GM19468 (cell line): ENCODE results near the gene ZSWIM3.

Experiments
- ATAC-seq: cut with Tn5 transposase; IDR thresholded peaks from one replicate; pipeline ENCODE4 v1.9.1; 2021; ENCODE audit warnings: mild to moderate bottlenecking, moderate library complexity, moderate number of reproducible peaks; ENCODE audit not compliant: unreplicated experiment; ENCODE audit errors: extremely low read depth

Gene ZSWIM3

GRCh38 chr20:45904583-45905504 lies 47.4 kb downstream of the ZSWIM3 start:
- ATAC-seq: no peak

GRCh38 chr20:45905505-45906079 lies 48.2 kb downstream of the ZSWIM3 start:
- no peak for ATAC-seq

- no peak for ATAC-seq
Observed at GRCh38 chr20:45907219-45907948, 50.0 kb downstream of the ZSWIM3 start.

- no peak for ATAC-seq
Observed at GRCh38 chr20:45908084-45908483, 50.7 kb downstream of the ZSWIM3 start.

- no peak for ATAC-seq
Observed at GRCh38 chr20:45909336-45909808, 52.0 kb downstream of the ZSWIM3 start.

GRCh38 chr20:45909817-45910669 lies 52.6 kb downstream of the ZSWIM3 start:
- no peak for ATAC-seq

GRCh38 chr20:45910670-45911485 lies 53.5 kb downstream of the ZSWIM3 start:
- ATAC-seq: peak; percentile 76

GRCh38 chr20:45911486-45912343 lies 54.3 kb downstream of the ZSWIM3 start, which contains the start of gene PLTP:
Gene PLTP (minus strand): TSS chr20:45912155. CDS start chr20:45911452, 703 bp downstream.
- ATAC-seq: no peak

GRCh38 chr20:45912344-45912682 lies 54.9 kb downstream of the ZSWIM3 start:
- ATAC-seq: no peak

GRCh38 chr20:45913116-45913515 lies 55.7 kb downstream of the ZSWIM3 start:
- no peak for ATAC-seq

GRCh38 chr20:45917790-45918141 lies 60.4 kb downstream of the ZSWIM3 start:
- no peak for ATAC-seq

GRCh38 chr20:45918182-45918737 lies 60.8 kb downstream of the ZSWIM3 start:
- no peak for ATAC-seq

GRCh38 chr20:45918779-45919537 lies 61.5 kb downstream of the ZSWIM3 start:
- ATAC-seq: no peak

- ATAC-seq: no peak
Observed at GRCh38 chr20:45919542-45920399, 62.4 kb downstream of the ZSWIM3 start.

GRCh38 chr20:45920462-45921336 lies 63.3 kb downstream of the ZSWIM3 start:
- no peak for ATAC-seq
